Spleen (tissue), 7 donors: ENCODE measurements around the gene ADARB1.

Experiments
- POLR2A ChIP-seq, 3 donors: fragments of 450-650 bp; IDR thresholded peaks; one replicate each; pipeline ENCODE4 v1.5.1; 2017; ENCODE audit warnings: antibody characterized with exemption in 3 of 3, mild to moderate bottlenecking in 1 of 3
- POLR2AphosphoS5 ChIP-seq, 3 donors: sonication (generic); formaldehyde crosslinking; IDR thresholded peaks; one replicate each; pipeline ENCODE4 v1.5.1; 2017; ENCODE audit warnings: antibody characterized with exemption in 3 of 3
- TF ChIP-seq, protein P1 (sequence below), 11 experiments: fragments of 200-600 bp in 7 of 11; fragments of 450-650 bp in 4 of 11; sonication (generic) in 4 of 11; IDR thresholded peaks in 8 of 11; conservative IDR thresholded peaks in 3 of 11; 1 replicate in 7 of 11; 2 replicates in 4 of 11; pipeline versions ENCODE4 v1.4.0 to v1.8.0; 2016 to 2021; ENCODE audit warnings: antibody characterized with exemption in 11 of 11, inconsistent platforms in 4 of 11, mild to moderate bottlenecking in 1 of 11
- donor health status: DM: no; HTN: no; CAD: no; lungs with moderate emphysema.
- donor health status: DM: no; HTN: no; CAD: no.
- donor health status: DM: no; HTN: no; CAD: no.

GRCh38 chr21:45039317-45040156, 34.8 kb upstream of the ADARB1 start:
- TF ChIP-seq, protein P1, sequence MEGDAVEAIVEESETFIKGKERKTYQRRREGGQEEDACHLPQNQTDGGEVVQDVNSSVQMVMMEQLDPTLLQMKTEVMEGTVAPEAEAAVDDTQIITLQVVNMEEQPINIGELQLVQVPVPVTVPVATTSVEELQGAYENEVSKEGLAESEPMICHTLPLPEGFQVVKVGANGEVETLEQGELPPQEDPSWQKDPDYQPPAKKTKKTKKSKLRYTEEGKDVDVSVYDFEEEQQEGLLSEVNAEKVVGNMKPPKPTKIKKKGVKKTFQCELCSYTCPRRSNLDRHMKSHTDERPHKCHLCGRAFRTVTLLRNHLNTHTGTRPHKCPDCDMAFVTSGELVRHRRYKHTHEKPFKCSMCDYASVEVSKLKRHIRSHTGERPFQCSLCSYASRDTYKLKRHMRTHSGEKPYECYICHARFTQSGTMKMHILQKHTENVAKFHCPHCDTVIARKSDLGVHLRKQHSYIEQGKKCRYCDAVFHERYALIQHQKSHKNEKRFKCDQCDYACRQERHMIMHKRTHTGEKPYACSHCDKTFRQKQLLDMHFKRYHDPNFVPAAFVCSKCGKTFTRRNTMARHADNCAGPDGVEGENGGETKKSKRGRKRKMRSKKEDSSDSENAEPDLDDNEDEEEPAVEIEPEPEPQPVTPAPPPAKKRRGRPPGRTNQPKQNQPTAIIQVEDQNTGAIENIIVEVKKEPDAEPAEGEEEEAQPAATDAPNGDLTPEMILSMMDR (IDR thresholded peaks at IDR 0.05 in 8 of 11, conservative IDR thresholded peaks at IDR 0.05 in 3 of 11), result no peak
- TF ChIP-seq POLR2A (IDR thresholded peaks at IDR 0.05) (no peak), POLR2AphosphoS5 (IDR thresholded peaks at IDR 0.05) (no peak)
